ENCODE results near the gene GDI2.

- no peak for TF ChIP-seq CTCF (IDR thresholded peaks at IDR 0.05)
- TF ChIP-seq POLR2A (IDR thresholded peaks at IDR 0.05), result no peak
Observed at GRCh38 chr10:5855979-5856700, 42.9 kb upstream of the GDI2 start.

Measured in right lobe of liver (tissue), 4 donors.